Measurements from ENCODE around the gene TEAD2. TPM values are rescaled to one million over a fixed set of nuclear protein-coding genes. Genes with fewer than 3 reads are reported as not detected.
A peak's percentile ranks its signal among the peaks of the same experiment; 100 is the strongest.
"Not testable (repeated sequence)": the region's sequence is repeated elsewhere in the genome, so short reads cannot be mapped to it uniquely, and the experiment has no call there.

Gene TEAD2
- total RNA-seq, 1 experiment from 2014 or later: 155 TPM

GRCh38 chr19:49309087-49309486 lies 53.1 kb downstream of the TEAD2 start:
- DNase-seq: no peak
- H3K27me3 ChIP-seq (ENCODE audit: control insufficient read depth, insufficient read depth, low read length): no peaks in the 10 kb centered on the region
- no peaks in the 10 kb centered on the region for H3K36me3 ChIP-seq (replicated peaks; ENCODE audit: control insufficient read depth, insufficient read depth, low read length)
- H3K4me3 ChIP-seq (ENCODE audit: insufficient read depth, low read depth, low read length): no peak overlapping the region

GRCh38 chr19:49306734-49307133 lies 55.5 kb downstream of the TEAD2 start:
- not testable (repeated sequence) for H3K36me3 ChIP-seq (replicated peaks; ENCODE audit: control insufficient read depth, insufficient read depth, low read length); H3K4me3 ChIP-seq (ENCODE audit: insufficient read depth, low read depth, low read length); H3K27me3 ChIP-seq (ENCODE audit: control insufficient read depth, insufficient read depth, low read length); DNase-seq

- Histone ChIP-seq H3K36me3 (replicated peaks; ENCODE audit: control insufficient read depth, insufficient read depth, low read length) (no peaks in the 10 kb centered on the region), H3K27me3 (ENCODE audit: control insufficient read depth, insufficient read depth, low read length) (no peaks in the 10 kb centered on the region), H3K4me3 (ENCODE audit: insufficient read depth, low read depth, low read length) (no peak overlapping the region)
- DNase-seq: no peak
Measured at GRCh38 chr19:49301866-49302252, 60.4 kb downstream of the TEAD2 start.

- no peak overlapping the region for H3K4me3 ChIP-seq (ENCODE audit: insufficient read depth, low read depth, low read length)
- peak; percentile 91 for DNase-seq
Measured at GRCh38 chr19:49301165-49301865, 60.9 kb downstream of the TEAD2 start.

GRCh38 chr19:49298653-49299052 lies 63.6 kb downstream of the TEAD2 start:
- H3K27me3 ChIP-seq (ENCODE audit: control insufficient read depth, insufficient read depth, low read length); H3K36me3 ChIP-seq (replicated peaks; ENCODE audit: control insufficient read depth, insufficient read depth, low read length); DNase-seq; H3K4me3 ChIP-seq (ENCODE audit: insufficient read depth, low read depth, low read length): not testable (repeated sequence)

More at GRCh38 chr19:49301165-49301865, 60.9 kb downstream of the TEAD2 start:
- Histone ChIP-seq H3K36me3 (replicated peaks; ENCODE audit: control insufficient read depth, insufficient read depth, low read length) (no peaks in the 10 kb centered on the region), H3K27me3 (ENCODE audit: control insufficient read depth, insufficient read depth, low read length) (no peaks in the 10 kb centered on the region)

GRCh38 chr19:49297403-49297802 lies 64.8 kb downstream of the TEAD2 start:
- no peak for DNase-seq
- Histone ChIP-seq H3K36me3 (replicated peaks; ENCODE audit: control insufficient read depth, insufficient read depth, low read length) (no peaks in the 10 kb centered on the region), H3K27me3 (ENCODE audit: control insufficient read depth, insufficient read depth, low read length) (no peaks in the 10 kb centered on the region), H3K4me3 (ENCODE audit: insufficient read depth, low read depth, low read length) (no peak overlapping the region)

GRCh38 chr19:49295208-49295880 lies 66.9 kb downstream of the TEAD2 start:
- DNase-seq: no peak
- H3K36me3 ChIP-seq (replicated peaks; ENCODE audit: control insufficient read depth, insufficient read depth, low read length): no peaks in the 10 kb centered on the region
- no peak overlapping the region for H3K4me3 ChIP-seq (ENCODE audit: insufficient read depth, low read depth, low read length)

GRCh38 chr19:49294401-49294800 lies 67.8 kb downstream of the TEAD2 start:
- DNase-seq: no peak
- H3K36me3 ChIP-seq (replicated peaks; ENCODE audit: control insufficient read depth, insufficient read depth, low read length): no peaks in the 10 kb centered on the region

More at GRCh38 chr19:49295208-49295880, 66.9 kb downstream of the TEAD2 start:
- no peaks in the 10 kb centered on the region for H3K27me3 ChIP-seq (ENCODE audit: control insufficient read depth, insufficient read depth, low read length)

More at GRCh38 chr19:49294401-49294800, 67.8 kb downstream of the TEAD2 start:
- Histone ChIP-seq H3K27me3 (ENCODE audit: control insufficient read depth, insufficient read depth, low read length) (no peaks in the 10 kb centered on the region), H3K4me3 (ENCODE audit: insufficient read depth, low read depth, low read length) (no peak overlapping the region)

Other genes with a start within 250 kb of the TEAD2 start
- gene LIN7B, start 248.0 kb downstream of the TEAD2 start, total RNA-seq (2014; rRNA removed; shearing (Covaris generic)): 2.2 and 4.1 TPM in 2 replicates
- gene C19orf73, start 243.3 kb downstream of the TEAD2 start, total RNA-seq (2014; rRNA removed; shearing (Covaris generic)): 1.4 and 3.2 TPM in 2 replicates
- gene PPFIA3, start 242.9 kb downstream of the TEAD2 start, total RNA-seq (2014; rRNA removed; shearing (Covaris generic)): 21.1 and 23.6 TPM in 2 replicates
- gene HRC, start 207.0 kb downstream of the TEAD2 start, total RNA-seq (2014; rRNA removed; shearing (Covaris generic)): 0.45 and 0.81 TPM in 2 replicates
- 10.2 and 12.8 TPM in 2 replicates for gene TRPM4, start 204.6 kb downstream of the TEAD2 start, total RNA-seq (2014; rRNA removed; shearing (Covaris generic))
- gene SLC6A16, start 37.2 kb downstream of the TEAD2 start, total RNA-seq (2014; rRNA removed; shearing (Covaris generic)): 0.24 and 4.3 TPM in 2 replicates
- gene CD37, start 27.0 kb downstream of the TEAD2 start, total RNA-seq (2014; rRNA removed; shearing (Covaris generic)): 0.44 TPM in 1 of 2 replicates, not detected in the other
- gene DKKL1, start 1.5 kb upstream of the TEAD2 start, total RNA-seq (2014; rRNA removed; shearing (Covaris generic)): 3.6 and 4.3 TPM in 2 replicates
- gene KASH5, start 25.8 kb upstream of the TEAD2 start, total RNA-seq (2014; rRNA removed; shearing (Covaris generic)): 0.21 and 0.26 TPM in 2 replicates
- not detected in 2 replicates for gene PTH2, start 61.0 kb upstream of the TEAD2 start, total RNA-seq (2014; rRNA removed; shearing (Covaris generic))
- not detected in 2 replicates for gene GFY, start 63.0 kb upstream of the TEAD2 start, total RNA-seq (2014; rRNA removed; shearing (Covaris generic))
- gene SLC17A7, start 79.1 kb upstream of the TEAD2 start, total RNA-seq (2014; rRNA removed; shearing (Covaris generic)): 0.14 and 0.26 TPM in 2 replicates
- 172 and 194 TPM in 2 replicates for gene PIH1D1, start 89.4 kb upstream of the TEAD2 start, total RNA-seq (2014; rRNA removed; shearing (Covaris generic))
- 55.5 and 62.2 TPM in 2 replicates for gene ALDH16A1, start 90.8 kb upstream of the TEAD2 start, total RNA-seq (2014; rRNA removed; shearing (Covaris generic))
- 0.55 and 1.6 TPM in 2 replicates for gene FLT3LG, start 111.8 kb upstream of the TEAD2 start, total RNA-seq (2014; rRNA removed; shearing (Covaris generic))
- gene RPL13A, start 125.2 kb upstream of the TEAD2 start, total RNA-seq (2014; rRNA removed; shearing (Covaris generic)): 4,136 and 6,335 TPM in 2 replicates
- gene RPS11, start 134.0 kb upstream of the TEAD2 start, total RNA-seq (2014; rRNA removed; shearing (Covaris generic)): 2,449 and 2,647 TPM in 2 replicates
- gene FCGRT, start 150.2 kb upstream of the TEAD2 start, total RNA-seq (2014; rRNA removed; shearing (Covaris generic)): 28.5 and 36.9 TPM in 2 replicates
- gene RCN3, start 165.6 kb upstream of the TEAD2 start, total RNA-seq (2014; rRNA removed; shearing (Covaris generic)): 28.2 and 29.2 TPM in 2 replicates
- gene NOSIP, start 218.1 kb upstream of the TEAD2 start, total RNA-seq (2014; rRNA removed; shearing (Covaris generic)): 102 and 142 TPM in 2 replicates
- 0.55 and 1.2 TPM in 2 replicates for gene PRRG2, start 218.9 kb upstream of the TEAD2 start, total RNA-seq (2014; rRNA removed; shearing (Covaris generic))
- 8.2 and 10.8 TPM in 2 replicates for gene PRR12, start 228.8 kb upstream of the TEAD2 start, total RNA-seq (2014; rRNA removed; shearing (Covaris generic))